Measurements from ENCODE around the gene KIF26B.

Gene KIF26B

DNA sequence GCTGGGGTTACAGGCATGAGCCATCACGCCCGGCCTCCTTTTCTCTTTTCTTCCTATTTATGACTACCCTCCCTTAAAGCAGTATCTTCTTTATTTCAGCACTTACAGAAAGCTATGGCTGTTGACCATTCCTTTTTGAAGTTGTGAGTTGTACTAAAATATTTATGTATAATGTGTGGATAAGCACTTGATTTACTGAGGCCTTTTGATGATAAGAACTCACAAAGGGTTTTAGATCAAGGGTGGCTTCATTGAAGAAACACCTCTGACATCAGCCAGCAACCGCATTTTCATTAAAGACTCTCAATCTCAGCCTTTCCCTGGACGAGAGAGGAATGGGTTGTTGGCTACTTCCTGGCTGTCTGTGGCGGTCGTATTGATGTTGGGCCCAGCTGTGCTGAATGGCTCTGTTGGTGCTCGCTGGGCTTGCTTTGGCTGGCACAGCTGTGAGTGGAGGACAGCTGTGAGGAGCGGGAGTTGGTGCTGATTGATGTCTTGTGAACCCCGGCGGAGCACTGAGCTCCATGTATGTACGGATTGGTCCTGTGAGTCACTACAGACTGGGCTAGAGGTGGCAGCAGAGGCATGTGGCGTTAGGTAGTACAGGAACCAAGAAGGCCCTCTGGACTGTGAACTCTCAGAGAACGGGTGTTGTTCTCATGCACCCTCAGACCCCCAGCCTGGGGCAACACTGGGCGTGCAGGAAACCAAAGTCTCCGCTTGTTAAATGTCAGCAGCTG is 208.8 kb downstream of the KIF26B start:
- DNase-seq = no peak

DNA sequence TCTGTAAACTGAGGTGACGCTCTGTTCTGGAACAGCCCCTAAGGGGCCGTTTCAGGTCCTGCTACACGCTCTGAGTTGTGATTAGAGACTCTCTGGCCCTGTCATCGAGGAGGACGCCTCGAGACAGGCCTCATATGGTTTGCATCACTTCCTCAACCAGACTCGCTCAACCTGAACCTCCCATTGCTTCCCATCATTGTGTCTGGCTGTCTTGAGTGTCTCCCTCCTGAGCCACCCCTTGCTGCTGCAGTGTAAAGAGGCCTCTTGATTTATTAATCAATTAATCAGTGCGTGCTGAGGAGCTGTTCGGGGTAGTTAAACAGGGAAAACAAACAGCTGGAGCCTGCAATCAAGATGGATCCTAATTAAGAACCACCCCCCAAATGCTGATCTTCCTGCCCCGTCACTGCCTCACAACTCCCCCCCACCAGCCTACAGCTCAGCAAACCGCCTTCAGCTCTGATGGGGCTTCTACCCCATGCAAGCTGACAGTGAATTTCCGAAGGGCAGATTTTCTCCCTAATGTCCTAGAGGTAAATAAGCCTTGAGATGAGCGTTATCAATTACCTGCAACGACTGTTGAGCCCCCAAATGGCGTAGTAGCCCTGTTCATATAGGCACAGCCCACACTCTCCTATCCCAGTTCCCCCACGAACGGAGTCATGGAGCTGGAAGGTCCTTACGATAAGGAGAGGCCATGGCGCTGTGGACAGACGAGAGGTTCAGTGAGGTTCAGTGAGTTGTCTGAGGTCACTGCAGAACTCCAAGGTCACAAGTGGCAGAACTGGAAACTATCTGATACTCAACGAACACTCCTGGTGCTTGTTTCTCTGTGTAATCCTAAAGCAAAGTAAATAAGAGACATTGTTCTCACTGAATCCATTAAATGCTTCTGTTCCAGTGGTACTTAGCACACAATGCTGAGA is 210.6 kb downstream of the KIF26B start:
- DNase-seq = no peak

GRCh38 chr1:245366886-245367285 is 212.1 kb downstream of the KIF26B start:
- no peak for DNase-seq

DNA sequence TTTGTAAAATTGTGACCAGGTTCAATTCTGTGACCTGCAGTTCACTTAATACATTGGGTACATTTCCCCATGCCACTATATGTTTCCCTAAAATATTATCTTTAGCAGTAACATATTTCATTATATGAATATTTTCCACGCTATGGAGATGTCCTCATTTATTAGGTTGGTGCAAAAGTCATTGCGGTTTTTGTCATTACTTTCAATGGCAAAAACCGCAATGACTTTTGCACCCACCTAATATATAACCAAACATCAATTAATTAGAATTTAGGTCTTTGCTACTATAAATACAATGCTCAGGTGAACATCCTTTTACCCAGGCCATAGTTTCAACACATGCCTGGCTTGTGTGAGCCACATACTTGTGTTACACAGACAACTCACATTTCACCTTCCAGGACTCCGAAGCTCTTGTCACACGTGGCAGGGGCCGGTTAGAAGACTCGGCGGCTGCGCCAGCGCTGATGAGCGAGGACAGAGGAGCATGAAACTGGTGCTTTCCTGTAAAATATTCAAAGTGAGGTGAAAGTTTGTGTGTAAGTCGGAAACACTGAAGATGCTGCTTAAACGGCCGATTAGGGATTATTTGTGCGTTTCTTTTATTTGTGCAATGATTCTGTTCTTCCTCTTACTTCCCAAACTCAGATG is 215.5 kb downstream of the KIF26B start:
- no peak for DNase-seq

- no peak for DNase-seq
Observed at GRCh38 chr1:245370905-245371581, 216.3 kb downstream of the KIF26B start.

DNA sequence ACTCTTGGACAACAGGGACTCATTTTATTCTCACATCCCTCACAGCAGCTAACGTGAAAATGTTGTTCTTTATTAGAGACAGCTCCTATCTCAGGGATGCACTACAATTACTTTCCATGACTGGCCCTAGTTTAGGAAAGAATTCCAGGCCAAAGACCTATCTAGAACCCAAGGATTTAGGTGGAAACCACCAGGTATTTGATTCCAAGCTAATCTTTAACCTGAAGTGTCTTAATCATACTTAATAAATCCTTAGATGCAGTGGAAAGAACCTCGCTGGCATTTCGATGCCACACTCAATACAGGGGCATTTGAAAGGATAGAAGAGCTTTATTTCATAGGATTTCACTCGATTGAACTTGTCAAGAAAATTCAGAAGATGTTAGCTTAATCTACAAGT is 218.3 kb downstream of the KIF26B start:
- no peak for DNase-seq

- no peak for DNase-seq
Observed at GRCh38 chr1:245375789-245376460, 221.1 kb downstream of the KIF26B start.

DNA sequence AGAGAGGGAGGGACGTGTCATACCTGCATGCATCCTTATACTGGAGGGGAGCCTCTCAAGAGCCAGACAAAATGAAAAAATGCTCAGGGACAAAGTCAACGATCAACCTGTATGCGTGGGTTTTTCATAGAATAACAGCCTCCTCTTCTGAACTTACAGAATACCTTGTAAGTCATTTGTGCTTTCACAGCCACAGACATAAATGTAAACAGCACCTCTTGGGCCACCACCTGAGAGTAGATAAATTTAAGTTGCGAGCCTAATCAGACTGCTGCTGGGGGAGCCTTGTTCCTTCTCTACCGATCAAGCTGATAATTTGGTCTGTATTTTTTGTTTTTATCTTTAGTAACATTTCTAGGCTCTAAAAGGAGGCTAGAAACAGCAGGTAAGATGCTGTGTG is 223.1 kb downstream of the KIF26B start:
- DNase-seq = no peak

- DNase-seq = no peak
Observed at GRCh38 chr1:245378311-245378722, 223.5 kb downstream of the KIF26B start.

GRCh38 chr1:245378745-245379144 is 224.0 kb downstream of the KIF26B start:
- no peak for DNase-seq

GRCh38 chr1:245380790-245381535 is 226.2 kb downstream of the KIF26B start:
- no peak for DNase-seq

GRCh38 chr1:245382981-245383380 is 228.2 kb downstream of the KIF26B start:
- no peak for DNase-seq

GRCh38 chr1:245383396-245384330 is 228.9 kb downstream of the KIF26B start:
- no peak for DNase-seq

- no peak for DNase-seq
Observed at GRCh38 chr1:245386297-245386971, 231.6 kb downstream of the KIF26B start.

DNA sequence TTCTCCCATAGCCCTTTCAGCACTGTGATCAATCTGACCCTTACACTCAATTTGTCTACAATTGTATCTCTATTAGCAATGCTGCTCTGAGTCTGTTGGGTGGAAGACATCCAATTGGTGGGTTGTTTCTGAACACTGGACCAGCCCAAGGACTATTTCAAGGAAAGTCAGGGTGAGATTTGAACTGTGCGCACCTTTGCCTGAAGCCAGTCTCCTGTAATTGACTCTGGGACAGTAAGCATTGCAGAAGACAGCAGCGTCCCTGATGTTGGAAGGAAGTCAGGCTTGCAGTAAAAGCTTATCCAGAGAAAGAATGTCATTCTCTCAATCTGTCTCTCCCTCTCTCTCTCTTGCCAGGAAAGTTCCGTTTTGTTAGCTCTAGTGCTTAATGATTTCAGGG is 233.9 kb downstream of the KIF26B start:
- no peak for DNase-seq

DNA sequence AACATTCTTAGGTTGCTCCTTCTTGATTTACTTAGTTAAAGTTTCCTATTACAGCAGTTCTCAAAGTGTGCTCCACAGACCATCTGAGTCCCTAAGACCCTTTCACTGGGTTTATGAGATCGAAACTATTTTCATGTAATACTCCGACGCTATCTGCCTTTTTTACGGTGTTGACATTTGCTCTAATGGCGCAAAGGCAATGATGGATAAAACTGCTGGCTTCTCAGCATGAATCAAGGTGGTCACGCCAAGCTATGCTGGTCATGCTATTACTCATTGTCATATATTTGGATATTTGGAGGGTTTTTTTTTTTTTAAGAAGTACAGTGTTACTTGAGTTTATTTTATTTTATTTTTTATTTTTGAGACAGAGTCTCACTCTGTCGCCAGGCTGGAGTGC is 235.1 kb downstream of the KIF26B start:
- no peak for DNase-seq

DNA sequence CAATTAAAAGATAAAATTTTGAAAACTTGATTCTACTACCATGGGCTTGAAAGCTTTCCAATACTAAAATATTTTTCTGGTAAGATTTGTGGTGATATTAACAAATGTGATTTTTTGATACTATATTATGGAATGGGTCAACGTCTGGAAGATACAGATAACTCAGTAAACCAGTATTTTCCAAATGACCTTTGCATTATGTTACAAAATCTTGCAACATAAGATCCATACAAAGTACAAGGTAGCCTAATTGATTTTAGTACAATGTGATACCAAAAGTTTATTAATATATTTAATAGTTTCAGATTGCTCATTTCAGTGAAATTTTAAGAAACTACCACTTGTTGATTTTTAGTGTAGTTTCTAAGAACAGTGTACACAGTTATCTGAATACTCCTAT is 236.2 kb downstream of the KIF26B start:
- DNase-seq = no peak

GRCh38 chr1:245393694-245394093 is 238.9 kb downstream of the KIF26B start:
- no peak for DNase-seq

GRCh38 chr1:245395680-245396079 is 240.9 kb downstream of the KIF26B start:
- DNase-seq = no peak

GRCh38 chr1:245396615-245397014 is 241.8 kb downstream of the KIF26B start:
- DNase-seq = no peak

Measured in activated CD4-positive, alpha-beta T cell treated with anti-CD3 and anti-CD28 coated beads, Interleukin-2, amount 50 U/mL, for 4 hours (primary cell).